ENCODE results near the gene TCF12.
"Not testable (repeated sequence)": the region's sequence is repeated elsewhere in the genome, so short reads cannot be mapped to it uniquely, and the experiment has no call there.

TCF12 gene

DNA sequence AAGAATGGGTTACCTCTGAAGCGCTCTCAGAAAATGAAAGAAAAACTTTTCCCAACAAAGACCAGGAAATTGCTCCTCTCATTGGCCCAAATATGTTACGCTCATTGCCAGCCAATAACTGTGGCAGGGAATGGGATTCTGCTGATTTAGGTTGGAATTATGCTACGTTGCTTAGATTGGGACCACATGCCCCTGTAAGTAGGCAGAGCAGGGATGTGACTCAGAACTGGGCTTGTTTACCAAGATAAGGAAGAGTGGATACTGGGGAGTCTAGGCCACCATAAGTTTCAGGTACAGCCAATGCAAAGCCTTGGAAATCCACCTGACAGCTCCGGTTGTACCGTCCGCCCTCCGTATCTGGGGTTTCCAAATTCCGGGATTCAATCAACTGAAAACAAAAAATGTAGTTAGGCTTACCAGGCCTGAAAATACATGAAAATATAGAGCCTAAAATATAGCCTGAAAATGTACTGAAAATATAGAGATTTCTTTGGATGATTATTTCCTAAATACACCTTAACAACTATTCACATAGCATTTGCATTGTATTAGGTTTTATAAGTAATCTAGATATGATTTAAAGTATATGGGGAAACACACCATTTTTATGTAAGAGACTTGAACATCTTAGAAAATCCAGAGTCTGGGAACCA is 1.5 kb upstream of the TCF12 start:
- no peak for DNase-seq

GRCh38 chr15:56917652-56918045 is 795 bp upstream of the TCF12 start:
- DNase-seq: no peak

GRCh38 chr15:56919031-56919608 is 676 bp downstream of the TCF12 start:
- DNase-seq: no peak

DNA sequence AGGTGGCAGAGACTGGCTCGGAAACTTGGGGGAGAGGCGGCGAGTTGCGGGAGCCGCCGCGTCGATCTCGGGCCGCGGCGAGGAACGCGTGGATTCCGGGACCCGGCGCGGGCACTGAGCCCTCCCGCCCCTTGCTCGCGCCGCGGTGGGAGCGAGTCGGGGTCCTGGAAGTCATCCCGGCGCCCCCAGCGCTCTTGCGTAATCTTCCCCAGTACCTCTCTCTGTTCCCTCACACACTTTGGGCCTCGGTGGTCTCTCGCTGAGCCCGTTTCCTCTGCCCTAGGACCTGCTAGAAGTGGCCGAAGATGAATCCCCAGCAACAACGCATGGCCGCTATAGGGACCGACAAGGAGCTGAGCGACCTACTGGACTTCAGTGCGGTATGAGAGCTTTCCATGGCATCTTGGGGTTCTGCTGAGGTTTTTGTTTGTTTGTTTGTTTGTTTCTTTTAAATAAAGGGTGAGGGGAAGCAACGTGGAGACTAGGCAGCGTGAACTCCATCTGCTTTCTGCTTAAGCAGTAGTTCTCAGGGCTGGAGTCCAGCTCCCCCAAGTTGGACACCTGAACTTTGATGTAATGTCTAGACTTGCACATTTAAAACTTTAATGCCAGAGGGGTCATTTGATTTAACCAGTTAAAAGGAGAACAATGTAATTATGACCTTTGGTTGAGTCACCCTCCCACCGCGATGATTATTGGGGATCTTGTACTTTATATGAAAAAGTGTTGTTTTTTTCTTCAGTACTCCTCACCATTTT is 1.3 kb downstream of the TCF12 start:
- DNase-seq: no peak

GRCh38 chr15:56920367-56920627 is 1.9 kb downstream of the TCF12 start:
- no peak for DNase-seq

- DNase-seq: no peak
Observed at GRCh38 chr15:56923174-56923591, 4.7 kb downstream of the TCF12 start.

DNA sequence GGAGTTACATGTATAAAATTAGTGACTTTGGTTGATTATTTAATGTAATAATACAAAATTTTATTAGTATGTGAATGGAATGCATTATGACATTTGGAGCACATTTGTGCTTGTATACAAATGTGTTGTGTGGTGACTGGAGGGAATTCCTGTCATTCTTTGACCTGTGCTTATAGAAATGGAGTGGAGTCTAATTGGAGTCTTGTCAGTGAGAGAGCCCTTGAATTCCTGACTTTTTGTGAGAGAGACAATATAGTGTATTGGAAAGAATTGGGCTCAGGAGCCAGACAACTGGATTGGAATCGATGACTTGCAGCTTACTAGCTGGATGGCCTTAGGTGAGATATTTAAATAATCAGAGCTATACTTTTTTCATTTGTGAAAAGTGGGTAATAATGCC is 9.4 kb downstream of the TCF12 start:
- no peak for DNase-seq

- no peak for DNase-seq
Observed at GRCh38 chr15:56929399-56929798, 11.0 kb downstream of the TCF12 start.

DNA sequence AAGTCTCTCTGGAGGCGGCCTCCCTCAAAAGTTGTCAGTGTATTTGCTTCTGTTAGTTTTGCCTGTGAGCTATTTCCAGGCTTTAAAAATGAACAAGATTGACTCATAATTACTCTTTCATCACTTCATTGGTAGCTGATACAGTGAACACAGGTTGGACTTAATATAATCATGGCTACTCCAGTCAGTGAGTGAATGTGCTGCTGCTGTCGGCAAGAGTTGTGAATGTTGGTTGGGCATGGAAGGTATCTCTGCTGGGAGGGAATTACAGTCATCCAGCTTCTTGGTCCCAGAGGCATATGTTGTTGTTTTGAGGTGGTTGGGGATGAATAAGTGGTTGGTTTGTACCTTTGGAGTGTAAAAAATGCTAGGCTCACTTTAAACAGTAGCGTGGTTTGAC is 11.5 kb downstream of the TCF12 start:
- no peak for DNase-seq

DNA sequence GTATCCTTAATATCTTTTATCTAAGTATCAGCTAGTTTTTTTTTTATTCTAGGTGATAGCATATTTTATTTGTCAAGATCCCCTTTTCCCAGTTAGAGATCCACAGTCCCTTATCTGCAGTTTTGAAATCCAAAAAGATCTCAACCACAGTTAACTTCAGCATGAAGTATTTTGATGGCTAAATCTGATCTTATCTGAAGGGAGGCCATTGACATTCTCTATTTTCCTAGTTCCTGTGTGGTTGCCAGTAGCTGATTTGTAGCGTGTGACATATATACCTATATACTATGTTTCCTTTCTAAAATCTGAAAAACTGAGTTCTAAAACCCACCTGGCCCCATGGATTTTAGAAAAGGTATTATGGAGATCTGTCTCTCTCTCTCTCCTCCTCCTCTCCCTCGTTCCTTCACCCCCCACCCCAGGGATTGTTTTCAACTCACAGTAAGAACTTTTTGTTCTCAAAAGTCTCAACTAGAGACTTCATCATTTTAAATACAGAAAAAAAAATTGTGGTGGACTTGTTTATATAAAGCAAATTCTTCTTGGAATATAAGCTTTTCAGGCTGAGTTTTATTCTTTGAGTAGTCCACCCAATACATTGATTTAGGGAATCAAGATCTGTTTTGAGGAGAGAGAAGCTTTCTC is 12.3 kb downstream of the TCF12 start:
- no peak for DNase-seq

GRCh38 chr15:56931639-56932508 is 13.4 kb downstream of the TCF12 start:
- no peak for DNase-seq

DNA sequence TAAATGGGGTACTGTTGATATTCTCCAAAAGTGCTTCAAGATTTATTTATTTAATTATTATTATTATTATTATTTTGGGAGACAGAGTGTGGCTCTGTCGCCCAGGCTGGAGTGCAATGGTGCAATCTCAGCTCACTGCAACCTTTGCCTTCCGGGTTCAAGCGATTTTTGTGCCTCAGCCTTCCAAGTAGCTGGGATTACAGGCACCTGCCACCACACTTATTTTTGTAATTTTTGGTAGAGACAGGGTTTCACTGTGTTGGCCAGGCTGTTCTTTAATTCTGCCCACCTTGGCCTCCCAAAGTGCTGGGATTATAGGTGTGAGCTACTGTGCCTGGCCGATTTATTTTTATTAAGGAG is 14.0 kb downstream of the TCF12 start:
- DNase-seq: not testable (repeated sequence)

DNA sequence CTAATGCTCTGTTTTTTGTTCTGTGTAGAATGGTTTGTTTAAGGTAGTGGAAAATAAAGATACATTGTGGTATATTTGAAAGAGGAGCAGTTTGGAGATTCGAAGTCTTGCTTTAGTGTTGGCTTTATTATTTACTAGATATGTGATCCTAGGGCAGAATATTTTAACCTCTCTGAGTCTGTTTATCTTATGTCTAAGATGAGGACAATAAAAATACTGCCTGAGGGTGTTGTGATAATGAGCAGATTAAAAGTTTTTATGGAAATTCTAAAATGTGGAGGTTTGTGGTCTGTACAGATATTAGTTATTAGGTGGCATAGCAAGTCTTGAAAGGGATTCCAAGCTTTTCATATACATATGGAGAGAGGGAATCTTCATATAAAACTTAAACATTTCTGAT is 15.0 kb downstream of the TCF12 start:
- no peak for DNase-seq

GRCh38 chr15:56933811-56934210 is 15.4 kb downstream of the TCF12 start:
- no peak for DNase-seq

GRCh38 chr15:56934269-56934668 is 15.8 kb downstream of the TCF12 start:
- DNase-seq: no peak

DNA sequence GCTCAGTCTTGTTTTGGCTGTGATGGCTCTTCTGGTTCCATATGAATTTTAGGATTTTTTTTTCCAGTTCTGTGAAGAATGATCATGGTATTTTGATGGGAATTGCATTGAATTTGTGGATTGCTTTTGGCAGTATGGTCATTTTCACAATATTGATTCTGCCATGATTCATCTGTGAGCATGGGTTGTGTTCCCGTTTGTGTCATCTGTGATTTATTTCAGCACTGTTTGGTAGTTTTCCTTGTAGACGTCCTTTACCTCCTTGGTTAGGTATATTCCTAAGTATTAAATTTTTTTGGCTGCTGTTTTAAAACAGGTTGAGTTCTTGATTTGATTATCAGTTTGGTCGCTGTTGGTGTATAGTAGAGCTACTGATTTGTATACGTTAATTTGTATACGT is 18.5 kb downstream of the TCF12 start:
- no peak for DNase-seq

GRCh38 chr15:56939257-56939656 is 20.8 kb downstream of the TCF12 start:
- DNase-seq: no peak

- no peak for DNase-seq
Observed at GRCh38 chr15:56940388-56940787, 21.9 kb downstream of the TCF12 start.

DNA sequence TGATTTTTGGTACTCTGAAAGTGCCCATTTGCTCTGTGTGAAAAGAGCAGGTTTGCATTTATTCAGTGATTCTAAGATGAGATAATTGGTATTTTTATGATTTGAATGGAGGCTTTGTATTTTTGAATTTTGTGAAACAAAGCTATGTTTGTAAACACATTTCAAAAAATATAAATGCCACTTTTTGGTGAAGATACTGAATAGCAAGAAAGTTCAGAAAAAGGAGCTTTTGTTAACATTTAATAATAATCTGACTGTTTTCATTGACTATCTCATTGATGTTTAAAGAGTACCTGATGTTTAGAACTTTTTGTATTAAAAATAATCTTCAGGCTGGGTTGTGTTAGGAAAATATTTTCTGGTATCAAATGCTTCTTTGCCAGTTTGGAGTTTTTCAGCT is 23.7 kb downstream of the TCF12 start:
- DNase-seq: no peak

- DNase-seq: no peak
Observed at GRCh38 chr15:56943403-56943802, 25.0 kb downstream of the TCF12 start.

GRCh38 chr15:56944485-56944884 is 26.0 kb downstream of the TCF12 start:
- DNase-seq: no peak

- no peak for DNase-seq
Observed at GRCh38 chr15:56946150-56946549, 27.7 kb downstream of the TCF12 start.
